ENCODE measurements around the gene ODAPH.
"Not testable (repeated sequence)": the region's sequence is repeated elsewhere in the genome, so short reads cannot be mapped to it uniquely, and the experiment has no call there.

Gene ODAPH

GRCh38 chr4:75555294-75556164 lies at the start of gene ODAPH:
Gene ODAPH, plus strand, starts transcription at chr4:75556066. Its CDS starts 17 bp downstream, at chr4:75556083.
- DNase-seq (ENCODE audit: low read depth, low spot score) = peak; percentile 41

GRCh38 chr4:75509592-75509991 lies 46.3 kb upstream of the ODAPH start:
- DNase-seq (ENCODE audit: low read depth, low spot score) = not testable (repeated sequence)

GRCh38 chr4:75511841-75512240 lies 44.0 kb upstream of the ODAPH start:
- no peak for DNase-seq (ENCODE audit: low read depth, low spot score)

GRCh38 chr4:75512386-75513211 lies 43.3 kb upstream of the ODAPH start:
- DNase-seq (ENCODE audit: low read depth, low spot score) = peak; percentile 20

- DNase-seq (ENCODE audit: low read depth, low spot score) = no peak
Observed at GRCh38 chr4:75513526-75514130, 42.2 kb upstream of the ODAPH start.

GRCh38 chr4:75514131-75514948 lies 41.5 kb upstream of the ODAPH start, which contains the start of the genes RCHY1 and THAP6:
Gene RCHY1, minus strand, starts transcription at chr4:75514403. Its CDS starts 117 bp downstream, at chr4:75514286.
Gene THAP6, plus strand, starts transcription at chr4:75514473. Its CDS starts 980 bp downstream, at chr4:75515453.
- DNase-seq (ENCODE audit: low read depth, low spot score) = peak; percentile 98

GRCh38 chr4:75514949-75515612 lies 40.8 kb upstream of the ODAPH start:
- DNase-seq (ENCODE audit: low read depth, low spot score) = no peak

GRCh38 chr4:75516144-75516543 lies 39.7 kb upstream of the ODAPH start:
- DNase-seq (ENCODE audit: low read depth, low spot score) = no peak

- not testable (repeated sequence) for DNase-seq (ENCODE audit: low read depth, low spot score)
Observed at GRCh38 chr4:75519452-75519851, 36.4 kb upstream of the ODAPH start.

- DNase-seq (ENCODE audit: low read depth, low spot score) = no peak
Observed at GRCh38 chr4:75525086-75525485, 30.8 kb upstream of the ODAPH start.

GRCh38 chr4:75525910-75526309 lies 30.0 kb upstream of the ODAPH start:
- peak; percentile 41 for DNase-seq (ENCODE audit: low read depth, low spot score)

GRCh38 chr4:75527482-75527881 lies 28.4 kb upstream of the ODAPH start:
- DNase-seq (ENCODE audit: low read depth, low spot score) = no peak

GRCh38 chr4:75530556-75531322 lies 25.1 kb upstream of the ODAPH start:
- no peak for DNase-seq (ENCODE audit: low read depth, low spot score)

GRCh38 chr4:75531536-75532143 lies 24.2 kb upstream of the ODAPH start:
- not testable (repeated sequence) for DNase-seq (ENCODE audit: low read depth, low spot score)

- DNase-seq (ENCODE audit: low read depth, low spot score) = not testable (repeated sequence)
Observed at GRCh38 chr4:75533339-75533887, 22.5 kb upstream of the ODAPH start.

- DNase-seq (ENCODE audit: low read depth, low spot score) = not testable (repeated sequence)
Observed at GRCh38 chr4:75533926-75534325, 21.9 kb upstream of the ODAPH start.

- not testable (repeated sequence) for DNase-seq (ENCODE audit: low read depth, low spot score)
Observed at GRCh38 chr4:75537308-75537707, 18.6 kb upstream of the ODAPH start.

- no peak for DNase-seq (ENCODE audit: low read depth, low spot score)
Observed at GRCh38 chr4:75542824-75543223, 13.0 kb upstream of the ODAPH start.

- DNase-seq (ENCODE audit: low read depth, low spot score) = not testable (repeated sequence)
Observed at GRCh38 chr4:75544220-75544619, 11.6 kb upstream of the ODAPH start.
